ENCODE results near the gene KLF3. TPM values are rescaled to one million over a fixed set of nuclear protein-coding genes. Genes with fewer than 3 reads are reported as not detected.
A peak's percentile ranks its signal among the peaks of the same experiment; 100 is the strongest.

KLF3 gene
- total RNA-seq, 1 experiment from 2014 or later, result 37.5 TPM

DNA sequence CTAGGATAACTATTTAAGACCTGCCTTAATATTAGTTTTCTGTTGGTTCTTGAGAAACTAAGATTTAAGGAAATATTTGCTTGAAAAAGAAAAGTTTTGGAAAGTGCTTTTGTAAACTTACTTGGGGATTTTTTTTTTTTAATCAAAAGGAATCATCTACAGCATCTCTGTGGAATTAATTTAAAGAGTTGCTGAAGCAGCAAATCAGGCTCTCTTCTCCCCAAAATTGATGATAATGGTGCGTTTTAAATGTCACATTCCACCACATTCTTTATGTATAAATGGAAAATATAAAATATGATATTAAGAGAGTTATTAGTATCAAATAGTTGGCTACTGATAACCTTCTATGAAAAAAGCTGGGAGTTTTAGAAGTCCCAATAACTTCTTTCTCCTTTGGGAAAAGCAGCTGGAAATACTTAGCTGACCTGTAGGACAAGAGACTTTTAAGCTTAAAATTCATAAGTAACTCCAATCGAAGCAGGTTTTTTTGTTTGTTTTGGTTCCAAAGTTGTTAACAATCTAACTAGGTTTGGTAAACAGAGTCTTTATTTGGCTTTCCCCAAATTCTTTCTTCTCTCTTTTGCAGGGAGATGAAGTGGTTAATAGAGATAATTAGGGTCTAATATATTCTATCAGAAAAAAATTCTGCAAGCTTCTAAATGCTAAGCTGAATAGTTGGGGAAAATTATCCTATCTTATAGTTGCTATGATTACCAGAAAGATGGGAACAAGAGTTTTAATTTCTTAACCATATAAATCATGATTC, 4.4 kb downstream of the KLF3 start:
- Histone ChIP-seq H3K4me1 (replicated peaks; ENCODE audit: insufficient read depth) (peaks cover 67% of the 10 kb centered on the region), H3K4me3 (peak overlapping the region; percentile 72; the same call in 1 of the 2 replicates), H2AFZ (no peak overlapping the region), H3K4me2 (peak overlapping the region; percentile 99), H3K9me2 (ENCODE audit: insufficient read depth) (no peaks in the 10 kb centered on the region), H4K20me1 (ENCODE audit: insufficient read depth) (peaks cover 12% of the 10 kb centered on the region; the same call in 1 of the 2 replicates), H3K27me3 (ENCODE audit: insufficient read depth, low read depth) (no peaks in the 10 kb centered on the region), H3K9me3 (ENCODE audit: insufficient read depth, low read depth) (no peaks in the 10 kb centered on the region), H3K36me3 (ENCODE audit: low read depth) (peaks cover 25% of the 10 kb centered on the region; the same call in 1 of the 2 replicates), H3K27ac (peak overlapping the region; percentile 96), H3K79me2 (ENCODE audit: low read depth) (peaks cover 93% of the 10 kb centered on the region), H3F3A (ENCODE audit: insufficient read depth, low read depth) (peaks cover 75% of the 10 kb centered on the region)
- TF ChIP-seq, protein P1, sequence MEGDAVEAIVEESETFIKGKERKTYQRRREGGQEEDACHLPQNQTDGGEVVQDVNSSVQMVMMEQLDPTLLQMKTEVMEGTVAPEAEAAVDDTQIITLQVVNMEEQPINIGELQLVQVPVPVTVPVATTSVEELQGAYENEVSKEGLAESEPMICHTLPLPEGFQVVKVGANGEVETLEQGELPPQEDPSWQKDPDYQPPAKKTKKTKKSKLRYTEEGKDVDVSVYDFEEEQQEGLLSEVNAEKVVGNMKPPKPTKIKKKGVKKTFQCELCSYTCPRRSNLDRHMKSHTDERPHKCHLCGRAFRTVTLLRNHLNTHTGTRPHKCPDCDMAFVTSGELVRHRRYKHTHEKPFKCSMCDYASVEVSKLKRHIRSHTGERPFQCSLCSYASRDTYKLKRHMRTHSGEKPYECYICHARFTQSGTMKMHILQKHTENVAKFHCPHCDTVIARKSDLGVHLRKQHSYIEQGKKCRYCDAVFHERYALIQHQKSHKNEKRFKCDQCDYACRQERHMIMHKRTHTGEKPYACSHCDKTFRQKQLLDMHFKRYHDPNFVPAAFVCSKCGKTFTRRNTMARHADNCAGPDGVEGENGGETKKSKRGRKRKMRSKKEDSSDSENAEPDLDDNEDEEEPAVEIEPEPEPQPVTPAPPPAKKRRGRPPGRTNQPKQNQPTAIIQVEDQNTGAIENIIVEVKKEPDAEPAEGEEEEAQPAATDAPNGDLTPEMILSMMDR (conservative IDR thresholded peaks at IDR 0.05), result no peak
- no peak for TF ChIP-seq EZH2 (IDR thresholded peaks at IDR 0.05; ENCODE audit: low read depth)
- BruUV-seq (replicated peaks), result no TSS peak
- no peak for DNase-seq
- intact Hi-C loops (cut with micrococcal nuclease; ENCODE audit: unreplicated experiment), result loop anchor here (5.0 to 10.0 kb wide), 4 partner anchors 189 to 591 kb away; partner anchors contain the start of genes TLR6 and TMEM156
- ChIA-PET CTCF (interaction anchor here (0.6 kb wide), 1 partner anchor 515 kb away, joined by 18 read pairs; no protein-coding TSS in a partner anchor), POLR2A (ENCODE audit: unreplicated experiment) (no interaction called here)

DNA sequence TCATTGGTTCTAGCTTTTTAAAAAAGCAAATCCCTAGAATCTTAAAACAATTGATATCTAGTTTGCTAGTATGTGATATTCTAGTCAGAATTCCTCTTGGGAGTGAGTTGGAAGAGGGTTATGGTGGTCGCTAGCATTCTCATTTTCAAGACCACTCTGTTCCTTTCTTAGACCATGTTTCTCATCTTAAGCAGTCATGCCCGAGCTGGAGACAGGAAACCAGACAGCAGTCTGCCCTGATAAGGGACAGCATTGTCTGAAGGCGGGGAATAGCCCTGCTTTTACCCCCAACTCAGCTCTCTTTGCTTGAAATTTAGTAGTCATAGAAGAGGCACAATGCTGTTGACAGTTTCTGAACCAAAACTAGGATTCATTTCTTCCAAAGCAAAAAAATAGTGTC, 5.2 kb downstream of the KLF3 start:
- Histone ChIP-seq H3K36me3 (ENCODE audit: low read depth) (peaks cover 25% of the 10 kb centered on the region; the same call in 1 of the 2 replicates), H3K4me1 (replicated peaks; ENCODE audit: insufficient read depth) (peaks cover 75% of the 10 kb centered on the region), H2AFZ (no peak overlapping the region), H3K27me3 (ENCODE audit: insufficient read depth, low read depth) (no peaks in the 10 kb centered on the region), H3K9me3 (ENCODE audit: insufficient read depth, low read depth) (no peaks in the 10 kb centered on the region), H3K4me2 (peak overlapping the region; percentile 99), H3K79me2 (ENCODE audit: low read depth) (peaks cover 99% of the 10 kb centered on the region), H3K27ac (peak overlapping the region; percentile 96), H3K9me2 (ENCODE audit: insufficient read depth) (no peaks in the 10 kb centered on the region), H4K20me1 (ENCODE audit: insufficient read depth) (peaks cover 12% of the 10 kb centered on the region), H3K4me3 (peak overlapping the region; percentile 72; the same call in 1 of the 2 replicates), H3F3A (ENCODE audit: insufficient read depth, low read depth) (peaks cover 84% of the 10 kb centered on the region)
- CTCF ChIA-PET, result interaction anchor here (0.6 kb wide), 1 partner anchor 514 kb away, joined by 18 read pairs; no protein-coding TSS in a partner anchor
- no peak for DNase-seq
- POLR2A ChIA-PET (ENCODE audit: unreplicated experiment), result no interaction called here
- no TSS peak for BruUV-seq (replicated peaks)
- intact Hi-C loops (cut with micrococcal nuclease; ENCODE audit: unreplicated experiment), result loop anchor here (5.0 to 10.0 kb wide), 4 partner anchors 188 to 592 kb away; partner anchors contain the start of genes TLR6 and TMEM156
- TF ChIP-seq, protein P1 (conservative IDR thresholded peaks at IDR 0.05), result no peak
- TF ChIP-seq EZH2 (IDR thresholded peaks at IDR 0.05; ENCODE audit: low read depth), result no peak

DNA sequence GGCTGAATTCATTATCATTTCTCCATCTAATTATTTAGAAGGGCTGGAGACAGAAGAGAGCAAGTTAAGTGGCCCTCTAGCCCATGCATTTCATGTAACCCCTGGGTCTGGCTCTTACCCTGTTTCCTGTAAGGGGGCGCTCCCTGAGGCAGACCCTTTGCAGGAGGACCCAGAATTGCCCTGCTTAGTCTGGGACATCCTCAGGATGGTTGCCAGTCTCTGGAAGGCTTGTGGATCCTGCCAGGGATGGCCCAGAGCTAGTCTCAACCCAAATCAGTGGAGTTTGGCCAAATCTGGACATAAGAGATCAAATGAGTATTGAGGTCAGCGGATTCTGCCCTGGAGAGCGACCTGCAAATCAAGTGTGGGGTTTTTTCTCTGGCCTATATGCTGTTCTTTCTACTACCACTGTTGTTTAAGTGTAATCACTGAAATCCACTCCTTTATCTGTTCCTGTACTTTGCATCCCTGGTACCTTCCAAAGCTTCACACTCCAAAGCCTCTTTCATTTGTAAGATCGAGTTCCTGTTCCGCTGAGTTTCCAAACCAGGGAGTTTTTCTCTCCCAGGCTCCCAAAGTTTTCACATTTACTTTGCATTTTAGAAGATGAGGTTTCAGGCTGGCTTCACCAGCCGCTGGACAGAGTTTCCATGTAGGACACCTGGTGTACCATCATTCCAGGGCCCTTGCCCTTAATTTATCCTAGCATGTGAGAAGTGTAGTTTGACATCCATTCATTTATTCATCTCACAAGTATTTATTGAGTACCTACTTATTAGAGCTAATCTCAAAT, 6.3 kb downstream of the KLF3 start:
- Histone ChIP-seq H3K4me1 (replicated peaks; ENCODE audit: insufficient read depth) (peaks cover 86% of the 10 kb centered on the region), H3K79me2 (ENCODE audit: low read depth) (peaks cover 100% of the 10 kb centered on the region), H4K20me1 (ENCODE audit: insufficient read depth) (peaks cover 16% of the 10 kb centered on the region), H3K9me3 (ENCODE audit: insufficient read depth, low read depth) (no peaks in the 10 kb centered on the region), H3K27ac (peak overlapping the region; percentile 74), H3K4me2 (peak overlapping the region; percentile 72), H3K27me3 (ENCODE audit: insufficient read depth, low read depth) (no peaks in the 10 kb centered on the region), H3K4me3 (peak overlapping the region; percentile 34; the same call in 1 of the 2 replicates), H2AFZ (no peak overlapping the region), H3K9me2 (ENCODE audit: insufficient read depth) (no peaks in the 10 kb centered on the region), H3F3A (ENCODE audit: insufficient read depth, low read depth) (peaks cover 92% of the 10 kb centered on the region), H3K36me3 (ENCODE audit: low read depth) (peaks cover 25% of the 10 kb centered on the region; the same call in 1 of the 2 replicates)
- DNase-seq, result no peak
- ChIA-PET POLR2A (ENCODE audit: unreplicated experiment) (interaction anchor here (0.6 kb wide), 1 partner anchor 591 kb away, joined by 3 read pairs; no protein-coding TSS in a partner anchor), CTCF (no interaction called here)
- TF ChIP-seq EZH2 (IDR thresholded peaks at IDR 0.05; ENCODE audit: low read depth), result no peak
- TF ChIP-seq, protein P1 (conservative IDR thresholded peaks at IDR 0.05), result no peak
- intact Hi-C loops (cut with micrococcal nuclease; ENCODE audit: unreplicated experiment), result loop anchor here (5.0 kb wide), 1 partner anchor 298 kb away; no protein-coding TSS in a partner anchor
- BruUV-seq (replicated peaks), result no TSS peak

All from PC-9 (cell line).